DND-41 (cell line): ENCODE measurements around the gene LCNL1.

Experiments used
- EZH2 ChIP-seq: IDR thresholded peaks from 3 replicates; pipeline ENCODE4 v1.6.1; 2012; ENCODE audit warnings: borderline replicate concordance, low read depth, mild to moderate bottlenecking, moderate library complexity, low read length, inconsistent platforms; ENCODE audit not compliant: severe bottlenecking
- TF ChIP-seq, protein P1 (sequence below): IDR thresholded peaks from 2 replicates; pipeline ENCODE4 v1.5.1; 2012; ENCODE audit warnings: borderline replicate concordance, low read length, moderate library complexity, mild to moderate bottlenecking; ENCODE audit not compliant: poor library complexity, severe bottlenecking; ENCODE audit errors: extremely low read depth

- TF ChIP-seq, protein P1, sequence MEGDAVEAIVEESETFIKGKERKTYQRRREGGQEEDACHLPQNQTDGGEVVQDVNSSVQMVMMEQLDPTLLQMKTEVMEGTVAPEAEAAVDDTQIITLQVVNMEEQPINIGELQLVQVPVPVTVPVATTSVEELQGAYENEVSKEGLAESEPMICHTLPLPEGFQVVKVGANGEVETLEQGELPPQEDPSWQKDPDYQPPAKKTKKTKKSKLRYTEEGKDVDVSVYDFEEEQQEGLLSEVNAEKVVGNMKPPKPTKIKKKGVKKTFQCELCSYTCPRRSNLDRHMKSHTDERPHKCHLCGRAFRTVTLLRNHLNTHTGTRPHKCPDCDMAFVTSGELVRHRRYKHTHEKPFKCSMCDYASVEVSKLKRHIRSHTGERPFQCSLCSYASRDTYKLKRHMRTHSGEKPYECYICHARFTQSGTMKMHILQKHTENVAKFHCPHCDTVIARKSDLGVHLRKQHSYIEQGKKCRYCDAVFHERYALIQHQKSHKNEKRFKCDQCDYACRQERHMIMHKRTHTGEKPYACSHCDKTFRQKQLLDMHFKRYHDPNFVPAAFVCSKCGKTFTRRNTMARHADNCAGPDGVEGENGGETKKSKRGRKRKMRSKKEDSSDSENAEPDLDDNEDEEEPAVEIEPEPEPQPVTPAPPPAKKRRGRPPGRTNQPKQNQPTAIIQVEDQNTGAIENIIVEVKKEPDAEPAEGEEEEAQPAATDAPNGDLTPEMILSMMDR = no peak
- no peak for TF ChIP-seq EZH2
Observed at GRCh38 chr9:137015540-137015930, 32.7 kb downstream of the LCNL1 start.
